Measurements from ENCODE around the gene PURB.
"Not testable (repeated sequence)": the region's sequence is repeated elsewhere in the genome, so short reads cannot be mapped to it uniquely, and the experiment has no call there.

Gene PURB

GRCh38 chr7:44847509-44847919 lies 37.8 kb downstream of the PURB start:
- TF ChIP-seq, protein P1, sequence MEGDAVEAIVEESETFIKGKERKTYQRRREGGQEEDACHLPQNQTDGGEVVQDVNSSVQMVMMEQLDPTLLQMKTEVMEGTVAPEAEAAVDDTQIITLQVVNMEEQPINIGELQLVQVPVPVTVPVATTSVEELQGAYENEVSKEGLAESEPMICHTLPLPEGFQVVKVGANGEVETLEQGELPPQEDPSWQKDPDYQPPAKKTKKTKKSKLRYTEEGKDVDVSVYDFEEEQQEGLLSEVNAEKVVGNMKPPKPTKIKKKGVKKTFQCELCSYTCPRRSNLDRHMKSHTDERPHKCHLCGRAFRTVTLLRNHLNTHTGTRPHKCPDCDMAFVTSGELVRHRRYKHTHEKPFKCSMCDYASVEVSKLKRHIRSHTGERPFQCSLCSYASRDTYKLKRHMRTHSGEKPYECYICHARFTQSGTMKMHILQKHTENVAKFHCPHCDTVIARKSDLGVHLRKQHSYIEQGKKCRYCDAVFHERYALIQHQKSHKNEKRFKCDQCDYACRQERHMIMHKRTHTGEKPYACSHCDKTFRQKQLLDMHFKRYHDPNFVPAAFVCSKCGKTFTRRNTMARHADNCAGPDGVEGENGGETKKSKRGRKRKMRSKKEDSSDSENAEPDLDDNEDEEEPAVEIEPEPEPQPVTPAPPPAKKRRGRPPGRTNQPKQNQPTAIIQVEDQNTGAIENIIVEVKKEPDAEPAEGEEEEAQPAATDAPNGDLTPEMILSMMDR (conservative IDR thresholded peaks at IDR 0.05): peak; percentile 98
- peak overlapping the region; percentile 88 for H3K27ac ChIP-seq

DNA sequence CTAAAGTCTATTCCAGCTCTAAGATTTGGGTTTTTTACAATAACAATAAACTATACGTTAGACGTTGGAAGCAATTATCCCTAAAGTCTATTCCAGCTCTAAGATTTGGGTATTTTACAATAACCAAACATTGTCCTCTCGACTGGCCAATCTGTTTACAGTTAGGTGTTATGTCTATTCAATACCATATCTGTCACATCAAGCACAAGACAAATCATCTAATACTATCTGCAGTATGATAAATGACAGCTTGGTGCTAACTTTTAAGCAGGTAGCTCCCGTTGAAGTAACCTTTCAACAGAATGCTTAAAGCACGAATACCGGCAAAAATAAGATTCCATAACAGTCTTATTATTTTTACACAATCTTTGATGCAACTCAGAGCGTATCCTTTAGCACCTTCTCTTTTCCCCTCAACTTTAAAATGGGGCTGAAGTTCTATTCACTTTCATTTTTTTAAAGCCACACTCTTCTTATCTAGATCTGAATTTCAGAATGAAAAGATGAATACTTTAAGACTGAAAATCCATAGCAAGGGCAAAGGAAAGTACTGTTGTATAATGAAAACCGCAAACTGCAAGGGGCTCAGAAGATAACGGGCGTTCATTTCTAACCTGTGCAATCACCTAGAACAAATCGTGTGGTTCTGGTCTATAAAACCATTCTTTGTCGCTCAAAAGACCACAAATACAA lies 38.4 kb downstream of the PURB start:
- H3K27ac ChIP-seq: peak overlapping the region; percentile 88
- TF ChIP-seq, protein P1 (conservative IDR thresholded peaks at IDR 0.05): no peak

DNA sequence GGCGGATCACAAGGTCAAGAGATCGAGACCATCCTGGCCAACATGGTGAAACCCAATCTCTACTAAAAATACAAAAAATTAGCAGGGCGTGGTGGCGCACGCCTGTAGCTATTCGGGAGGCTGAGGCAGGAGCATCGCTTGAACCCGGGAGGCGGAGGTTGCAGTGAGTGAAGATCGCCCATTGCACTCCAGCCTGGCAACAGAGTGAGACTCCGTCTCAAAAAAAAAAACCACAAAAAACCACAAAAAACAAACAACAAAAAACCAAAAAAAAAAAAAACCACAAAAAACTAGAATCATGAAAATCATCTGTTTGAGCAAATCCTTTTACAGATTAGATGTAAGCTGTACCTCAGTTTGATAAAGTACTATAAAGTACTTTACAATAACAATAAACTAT lies 38.9 kb downstream of the PURB start:
- H3K27ac ChIP-seq: peak overlapping the region; percentile 88

DNA sequence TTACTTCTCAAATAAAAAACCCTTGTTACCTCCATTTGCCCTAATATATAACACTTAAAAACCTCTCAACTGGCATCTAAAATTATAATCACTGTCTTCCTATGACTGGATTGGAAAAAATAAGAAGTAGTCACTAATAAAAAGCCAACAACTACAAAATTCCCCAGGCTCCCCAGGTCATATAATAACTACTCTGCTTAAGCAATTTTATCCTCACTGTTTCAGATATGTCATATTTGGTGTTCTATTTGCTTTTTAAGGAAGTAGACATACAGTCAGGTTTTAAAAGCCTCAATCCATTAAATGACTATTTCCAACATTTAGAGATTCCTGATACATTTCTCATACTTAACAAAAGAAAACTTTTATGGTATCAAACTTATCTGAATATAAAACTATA lies 39.9 kb downstream of the PURB start:
- H3K27ac ChIP-seq: peak overlapping the region; percentile 88; the same call in 1 of the 2 replicates
- TF ChIP-seq, protein P1 (conservative IDR thresholded peaks at IDR 0.05): no peak

DNA sequence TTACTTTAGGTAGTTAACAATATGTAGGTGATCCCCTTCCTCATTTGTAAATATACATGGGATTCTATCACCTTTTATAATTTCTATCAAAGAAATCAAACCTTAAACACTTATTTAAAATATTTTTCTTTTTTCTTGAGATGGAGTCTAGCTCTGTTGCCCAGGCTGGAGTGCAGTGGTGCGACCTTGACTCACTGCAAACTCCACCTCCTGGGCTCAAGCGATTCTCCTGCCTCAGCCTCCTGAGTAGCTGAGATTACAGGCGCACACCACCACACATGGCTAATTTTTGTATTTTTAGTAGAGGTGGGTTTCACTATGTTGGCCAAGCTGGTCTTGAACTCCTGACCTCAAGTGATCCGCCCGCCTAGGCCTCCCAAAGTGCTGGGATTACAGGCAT lies 41.9 kb downstream of the PURB start:
- not testable (repeated sequence) for H3K27ac ChIP-seq

- H3K27ac ChIP-seq: not testable (repeated sequence)
Measured at GRCh38 chr7:44842675-44843074, 42.7 kb downstream of the PURB start.

- TF ChIP-seq, protein P1 (conservative IDR thresholded peaks at IDR 0.05): no peak
- H3K27ac ChIP-seq: no peak overlapping the region
Measured at GRCh38 chr7:44838751-44839150, 46.6 kb downstream of the PURB start.

GRCh38 chr7:44827567-44827966 lies 57.8 kb downstream of the PURB start:
- TF ChIP-seq, protein P1 (conservative IDR thresholded peaks at IDR 0.05): no peak
- H3K27ac ChIP-seq: no peak overlapping the region
